GM23338 (cell line): ENCODE data around the gene CABP2. TPM values are rescaled to one million over a fixed set of nuclear protein-coding genes. Genes with fewer than 3 reads are reported as not detected.
A peak's percentile ranks its signal among the peaks of the same experiment; 100 is the strongest.

Source experiments
- ATAC-seq: fragments of 200-7000 bp; cut with Tn5 transposase; 3 replicates; pipeline ENCODE4 v1.9.1; 2020
- DNase-seq: peaks from one replicate; pipeline ENCODE4 v3.0.0-alpha.2; 2015; ENCODE audit warnings: low spot score
- H2AFZ ChIP-seq: fragments of 200-600 bp; sonication (generic); 2 replicates; pipeline ENCODE4 v1.8.0; 2016; ENCODE audit warnings: antibody characterized with exemption, mild to moderate bottlenecking, moderate library complexity
- H3F3A ChIP-seq: fragments of 200-600 bp; sonication (generic); replicated peaks from 2 replicates; pipeline ENCODE4 v1.8.0; 2017; ENCODE audit warnings: antibody characterized with exemption, mixed run types, low read depth
- H3K27ac ChIP-seq: fragments of 200-600 bp; sonication (generic); 2 replicates; pipeline ENCODE4 v1.6.1; 2016; ENCODE audit warnings: low read depth
- H3K27me3 ChIP-seq: fragments of 200-600 bp; sonication (generic); 2 replicates; pipeline ENCODE4 v1.8.0; 2016; ENCODE audit warnings: mild to moderate bottlenecking, mixed run types, moderate library complexity; ENCODE audit not compliant: insufficient read depth
- H3K36me3 ChIP-seq: fragments of 200-600 bp; sonication (generic); 2 replicates; pipeline ENCODE4 v1.8.0; 2016; ENCODE audit warnings: mild to moderate bottlenecking; ENCODE audit not compliant: insufficient read depth
- H3K4me1 ChIP-seq: fragments of 200-600 bp; sonication (generic); 2 replicates; pipeline ENCODE4 v1.8.0; 2016; ENCODE audit warnings: mild to moderate bottlenecking, moderate library complexity; ENCODE audit not compliant: insufficient read depth
- H3K4me2 ChIP-seq: fragments of 200-600 bp; sonication (generic); 2 replicates; pipeline ENCODE4 v1.7.1; 2017; ENCODE audit warnings: mixed run types
- H3K4me3 ChIP-seq: fragments of 200-600 bp; sonication (generic); 2 replicates; pipeline ENCODE4 v1.6.1; 2016; ENCODE audit warnings: mixed run types
- H3K79me2 ChIP-seq: fragments of 200-600 bp; sonication (generic); replicated peaks from 2 replicates; pipeline ENCODE4 v1.8.0; 2017; ENCODE audit warnings: mild to moderate bottlenecking; ENCODE audit not compliant: insufficient read depth
- H3K9me2 ChIP-seq: fragments of 200-600 bp; sonication (generic); 2 replicates; pipeline ENCODE4 v1.8.0; 2017; ENCODE audit not compliant: insufficient read depth
- H4K20me1 ChIP-seq: fragments of 200-600 bp; sonication (generic); replicated peaks from 2 replicates; pipeline ENCODE4 v1.8.0; 2017; ENCODE audit warnings: mild to moderate bottlenecking; ENCODE audit not compliant: insufficient read depth
- H3K27ac Mint-ChIP-seq: 2 replicates; pipeline ENCODE4 v1.8.0; 2020; ENCODE audit warnings: inconsistent platforms, mild to moderate bottlenecking, moderate library complexity, mixed read lengths
- H3K27me3 Mint-ChIP-seq: 3 replicates; pipeline ENCODE4 v1.8.0; 2022; ENCODE audit warnings: low read depth, mild to moderate bottlenecking, moderate library complexity, mixed read lengths, inconsistent platforms; ENCODE audit not compliant: insufficient read depth, poor library complexity
- H3K36me3 Mint-ChIP-seq: 3 replicates; pipeline ENCODE4 v1.8.0; 2021; ENCODE audit warnings: low read depth, mild to moderate bottlenecking, inconsistent platforms, moderate library complexity, mixed read lengths
- H3K4me1 Mint-ChIP-seq: 3 replicates; pipeline ENCODE4 v1.8.0; 2020; ENCODE audit warnings: mild to moderate bottlenecking, inconsistent platforms, mixed read lengths
- H3K4me3 Mint-ChIP-seq: 3 replicates; pipeline ENCODE4 v1.8.0; 2021; ENCODE audit warnings: moderate library complexity, mild to moderate bottlenecking, inconsistent platforms, mixed read lengths
- H3K9me3 Mint-ChIP-seq: 3 replicates; pipeline ENCODE4 v1.8.0; 2020; ENCODE audit warnings: moderate library complexity, mild to moderate bottlenecking, inconsistent platforms, mixed read lengths
- EZH2 ChIP-seq: fragments of 200-600 bp; sonication (generic); IDR thresholded peaks from one replicate; pipeline ENCODE4 v1.8.0; 2017; ENCODE audit warnings: antibody characterized with exemption, mild to moderate bottlenecking, low read depth; ENCODE audit not compliant: unreplicated experiment
- EZH2phosphoT487 ChIP-seq: fragments of 200-600 bp; sonication (generic); IDR thresholded peaks from one replicate; pipeline ENCODE4 v1.8.1; 2018; ENCODE audit warnings: antibody characterized with exemption; ENCODE audit not compliant: unreplicated experiment
- JUNB ChIP-seq: IDR thresholded peaks from one replicate; pipeline ENCODE4 v1.6.1; 2016; ENCODE audit warnings: antibody characterized with exemption; ENCODE audit not compliant: unreplicated experiment
- NANOG ChIP-seq: IDR thresholded peaks from 2 replicates; pipeline ENCODE4 v1.6.1; 2016; ENCODE audit warnings: antibody characterized with exemption, borderline replicate concordance
- POLR2AphosphoS5 ChIP-seq: IDR thresholded peaks from 2 replicates; pipeline ENCODE4 v1.6.1; 2016; ENCODE audit warnings: antibody characterized with exemption, low read depth
- STAT1 ChIP-seq: IDR thresholded peaks from one replicate; pipeline ENCODE4 v1.6.1; 2016; ENCODE audit warnings: antibody characterized with exemption; ENCODE audit not compliant: unreplicated experiment
- ZNF114 ChIP-seq: fragments of 250-450 bp; sonication (Bioruptor Pico); IDR thresholded peaks from 2 replicates; pipeline ENCODE4 v1.5.0; 2020; ENCODE audit warnings: mild to moderate bottlenecking, moderate library complexity
- ZNF331 ChIP-seq: fragments of 250-450 bp; sonication (Bioruptor Pico); IDR thresholded peaks from 2 replicates; pipeline ENCODE4 v1.5.0; 2020; ENCODE audit warnings: low read depth, mild to moderate bottlenecking, moderate library complexity
- polyA plus RNA-seq: library from polyadenylated mRNA; unstranded; fragments of >200 nt; fragmentation: Nextera tagmentation; extraction: Ambion mirVana; gene quantifications from 2 replicates; pipeline ENCODE4 v1.2.1, GENCODE V29; 2016
- total RNA-seq: library from RNA; depleted of rRNA; stranded (reverse); fragments of >200 nt; shearing (Covaris generic); gene quantifications from 2 replicates; pipeline ENCODE4 v1.2.3, GENCODE V29; 2014
- TF ChIP-seq, protein P1 (sequence below), 2 experiments: fragments of 200-600 bp in 1 of 2; sonication (generic) in 1 of 2; conservative IDR thresholded peaks; 2 replicates each; pipeline versions ENCODE4 v1.5.1 to v1.6.1; 2016 to 2017; ENCODE audit warnings: antibody characterized with exemption in 2 of 2, low read depth in 2 of 2, mild to moderate bottlenecking in 2 of 2, moderate library complexity in 1 of 2
- TF ChIP-seq, protein P2 (sequence below): fragments of 250-450 bp; sonication (Bioruptor Pico); IDR thresholded peaks from 2 replicates; pipeline ENCODE4 v1.5.0; 2020; ENCODE audit warnings: mild to moderate bottlenecking, moderate library complexity
- TF ChIP-seq, protein P3 (sequence below): IDR thresholded peaks from 2 replicates; pipeline ENCODE4 v1.6.1; 2016; ENCODE audit warnings: antibody characterized with exemption

The CABP2 gene
- total and polyA plus RNA-seq, 2 experiments from 2014 or later = not detected

DNA sequence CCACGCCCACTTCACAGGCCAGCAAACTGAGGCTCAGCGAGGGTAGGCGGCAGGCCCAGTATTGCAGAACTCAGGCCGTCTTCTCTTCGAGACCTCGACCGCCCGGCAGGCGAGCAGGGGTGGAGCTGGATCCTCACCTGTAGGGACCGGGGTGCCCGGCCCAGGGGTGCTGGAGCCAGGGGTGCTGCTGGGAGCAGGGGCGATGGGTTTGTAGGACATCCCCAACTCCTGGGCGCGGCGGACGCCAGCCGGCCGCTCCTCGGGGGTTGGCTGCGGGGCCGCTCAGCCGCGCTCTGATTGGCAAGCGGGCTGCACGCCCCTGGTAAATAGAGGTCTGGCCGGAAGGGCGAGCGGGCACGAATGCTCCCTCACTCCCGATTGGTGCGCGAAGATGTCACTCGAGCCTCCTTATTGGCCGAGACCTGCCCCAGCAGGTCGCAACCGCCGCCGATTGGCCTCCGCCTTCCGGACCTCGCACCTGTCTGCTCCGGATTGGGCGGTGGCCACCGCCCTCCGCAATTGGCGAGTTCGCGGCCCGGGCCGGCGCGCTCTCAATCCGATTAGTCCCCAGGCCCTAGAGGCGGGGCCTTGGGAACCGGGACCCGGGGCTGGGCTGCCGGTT lies 15.3 kb downstream of the CABP2 start, which contains the start of gene CDK2AP2:
Gene CDK2AP2 (minus strand): TSS at position 299 of the 622 bp plus-strand sequence. CDS start 80 bp downstream, at position 219.
- Histone ChIP-seq H3K79me2 (peaks cover 5% of the 10 kb centered on the region; the same call in 1 of the 2 replicates), H3K27me3 (no peaks in the 10 kb centered on the region; the same call in 1 of the 2 replicates), H3F3A (peaks cover 16% of the 10 kb centered on the region; the same call in 1 of the 2 replicates), H3K36me3 (no peaks in the 10 kb centered on the region), H3K9me2 (no peaks in the 10 kb centered on the region), H3K4me1 (peaks cover 27% of the 10 kb centered on the region), H3K4me3 (peak within 1 kb of the TSS; percentile 86), H3K27ac (peak within 1 kb of the TSS; percentile 92), H2AFZ (peak within 1 kb of the TSS; percentile 94), H3K4me2 (peak within 1 kb of the TSS; percentile 95), H4K20me1 (peaks cover 12% of the 10 kb centered on the region)
- Mint-ChIP-seq H3K27me3 (peaks cover 16% of the 10 kb centered on the region), H3K4me3 (peak within 1 kb of the TSS; percentile 73), H3K9me3 (peaks cover 3% of the 10 kb centered on the region; the same call in 1 of the 3 replicates), H3K36me3 (peaks cover 7% of the 10 kb centered on the region), H3K27ac (peak within 1 kb of the TSS; percentile 93), H3K4me1 (peaks cover 23% of the 10 kb centered on the region)
- DNase-seq = peak; percentile 100
- peak; percentile 78 for ATAC-seq
- TF ChIP-seq EZH2phosphoT487 (no peak), POLR2AphosphoS5 (peak; percentile 60)

DNA sequence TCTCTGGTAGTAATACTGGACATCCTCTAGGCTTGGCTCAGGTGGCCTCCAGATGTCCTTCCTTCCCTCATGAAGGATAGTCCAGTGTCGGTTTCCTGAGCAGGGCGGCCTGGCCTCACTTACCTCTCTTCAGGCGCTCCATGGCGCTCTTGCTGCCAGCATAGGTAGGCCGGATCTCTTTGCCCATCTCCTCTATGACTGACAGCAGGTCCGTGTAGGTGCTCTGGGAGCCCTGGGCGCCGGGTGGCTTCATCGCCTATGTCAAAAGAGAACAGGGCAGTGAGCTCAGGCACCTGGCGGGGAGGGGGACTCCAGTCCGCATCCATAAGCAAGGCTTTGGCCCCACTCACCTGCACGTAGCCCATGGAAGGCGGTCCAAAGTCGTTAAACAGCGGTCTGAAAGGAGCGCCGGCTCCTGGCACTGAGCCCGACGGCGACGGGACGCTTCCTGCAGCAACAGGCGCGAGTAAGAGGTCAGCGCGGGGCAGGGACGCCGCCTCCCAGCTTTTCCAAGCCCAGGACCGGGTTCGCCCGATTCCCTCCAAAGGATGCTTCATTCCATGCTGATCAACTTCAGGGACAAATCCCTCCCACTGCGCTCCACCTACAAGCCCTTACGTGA lies 15.9 kb downstream of the CABP2 start:
- peak overlapping the region; percentile 67 for H3K27ac Mint-ChIP-seq
- peak overlapping the region; percentile 69; the same call in 1 of the 2 replicates for H2AFZ ChIP-seq
- TF ChIP-seq, protein P1, sequence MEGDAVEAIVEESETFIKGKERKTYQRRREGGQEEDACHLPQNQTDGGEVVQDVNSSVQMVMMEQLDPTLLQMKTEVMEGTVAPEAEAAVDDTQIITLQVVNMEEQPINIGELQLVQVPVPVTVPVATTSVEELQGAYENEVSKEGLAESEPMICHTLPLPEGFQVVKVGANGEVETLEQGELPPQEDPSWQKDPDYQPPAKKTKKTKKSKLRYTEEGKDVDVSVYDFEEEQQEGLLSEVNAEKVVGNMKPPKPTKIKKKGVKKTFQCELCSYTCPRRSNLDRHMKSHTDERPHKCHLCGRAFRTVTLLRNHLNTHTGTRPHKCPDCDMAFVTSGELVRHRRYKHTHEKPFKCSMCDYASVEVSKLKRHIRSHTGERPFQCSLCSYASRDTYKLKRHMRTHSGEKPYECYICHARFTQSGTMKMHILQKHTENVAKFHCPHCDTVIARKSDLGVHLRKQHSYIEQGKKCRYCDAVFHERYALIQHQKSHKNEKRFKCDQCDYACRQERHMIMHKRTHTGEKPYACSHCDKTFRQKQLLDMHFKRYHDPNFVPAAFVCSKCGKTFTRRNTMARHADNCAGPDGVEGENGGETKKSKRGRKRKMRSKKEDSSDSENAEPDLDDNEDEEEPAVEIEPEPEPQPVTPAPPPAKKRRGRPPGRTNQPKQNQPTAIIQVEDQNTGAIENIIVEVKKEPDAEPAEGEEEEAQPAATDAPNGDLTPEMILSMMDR (conservative IDR thresholded peaks at IDR 0.05; ENCODE audit: low read depth in 2 of 2) = no peak
- TF ChIP-seq ZNF331 (CRISPR knock-in tag) (no peak), ZNF114 (no peak), NANOG (no peak), STAT1 (no peak), JUNB (no peak), POLR2AphosphoS5 (no peak), EZH2 (no peak)
- TF ChIP-seq, protein P2, sequence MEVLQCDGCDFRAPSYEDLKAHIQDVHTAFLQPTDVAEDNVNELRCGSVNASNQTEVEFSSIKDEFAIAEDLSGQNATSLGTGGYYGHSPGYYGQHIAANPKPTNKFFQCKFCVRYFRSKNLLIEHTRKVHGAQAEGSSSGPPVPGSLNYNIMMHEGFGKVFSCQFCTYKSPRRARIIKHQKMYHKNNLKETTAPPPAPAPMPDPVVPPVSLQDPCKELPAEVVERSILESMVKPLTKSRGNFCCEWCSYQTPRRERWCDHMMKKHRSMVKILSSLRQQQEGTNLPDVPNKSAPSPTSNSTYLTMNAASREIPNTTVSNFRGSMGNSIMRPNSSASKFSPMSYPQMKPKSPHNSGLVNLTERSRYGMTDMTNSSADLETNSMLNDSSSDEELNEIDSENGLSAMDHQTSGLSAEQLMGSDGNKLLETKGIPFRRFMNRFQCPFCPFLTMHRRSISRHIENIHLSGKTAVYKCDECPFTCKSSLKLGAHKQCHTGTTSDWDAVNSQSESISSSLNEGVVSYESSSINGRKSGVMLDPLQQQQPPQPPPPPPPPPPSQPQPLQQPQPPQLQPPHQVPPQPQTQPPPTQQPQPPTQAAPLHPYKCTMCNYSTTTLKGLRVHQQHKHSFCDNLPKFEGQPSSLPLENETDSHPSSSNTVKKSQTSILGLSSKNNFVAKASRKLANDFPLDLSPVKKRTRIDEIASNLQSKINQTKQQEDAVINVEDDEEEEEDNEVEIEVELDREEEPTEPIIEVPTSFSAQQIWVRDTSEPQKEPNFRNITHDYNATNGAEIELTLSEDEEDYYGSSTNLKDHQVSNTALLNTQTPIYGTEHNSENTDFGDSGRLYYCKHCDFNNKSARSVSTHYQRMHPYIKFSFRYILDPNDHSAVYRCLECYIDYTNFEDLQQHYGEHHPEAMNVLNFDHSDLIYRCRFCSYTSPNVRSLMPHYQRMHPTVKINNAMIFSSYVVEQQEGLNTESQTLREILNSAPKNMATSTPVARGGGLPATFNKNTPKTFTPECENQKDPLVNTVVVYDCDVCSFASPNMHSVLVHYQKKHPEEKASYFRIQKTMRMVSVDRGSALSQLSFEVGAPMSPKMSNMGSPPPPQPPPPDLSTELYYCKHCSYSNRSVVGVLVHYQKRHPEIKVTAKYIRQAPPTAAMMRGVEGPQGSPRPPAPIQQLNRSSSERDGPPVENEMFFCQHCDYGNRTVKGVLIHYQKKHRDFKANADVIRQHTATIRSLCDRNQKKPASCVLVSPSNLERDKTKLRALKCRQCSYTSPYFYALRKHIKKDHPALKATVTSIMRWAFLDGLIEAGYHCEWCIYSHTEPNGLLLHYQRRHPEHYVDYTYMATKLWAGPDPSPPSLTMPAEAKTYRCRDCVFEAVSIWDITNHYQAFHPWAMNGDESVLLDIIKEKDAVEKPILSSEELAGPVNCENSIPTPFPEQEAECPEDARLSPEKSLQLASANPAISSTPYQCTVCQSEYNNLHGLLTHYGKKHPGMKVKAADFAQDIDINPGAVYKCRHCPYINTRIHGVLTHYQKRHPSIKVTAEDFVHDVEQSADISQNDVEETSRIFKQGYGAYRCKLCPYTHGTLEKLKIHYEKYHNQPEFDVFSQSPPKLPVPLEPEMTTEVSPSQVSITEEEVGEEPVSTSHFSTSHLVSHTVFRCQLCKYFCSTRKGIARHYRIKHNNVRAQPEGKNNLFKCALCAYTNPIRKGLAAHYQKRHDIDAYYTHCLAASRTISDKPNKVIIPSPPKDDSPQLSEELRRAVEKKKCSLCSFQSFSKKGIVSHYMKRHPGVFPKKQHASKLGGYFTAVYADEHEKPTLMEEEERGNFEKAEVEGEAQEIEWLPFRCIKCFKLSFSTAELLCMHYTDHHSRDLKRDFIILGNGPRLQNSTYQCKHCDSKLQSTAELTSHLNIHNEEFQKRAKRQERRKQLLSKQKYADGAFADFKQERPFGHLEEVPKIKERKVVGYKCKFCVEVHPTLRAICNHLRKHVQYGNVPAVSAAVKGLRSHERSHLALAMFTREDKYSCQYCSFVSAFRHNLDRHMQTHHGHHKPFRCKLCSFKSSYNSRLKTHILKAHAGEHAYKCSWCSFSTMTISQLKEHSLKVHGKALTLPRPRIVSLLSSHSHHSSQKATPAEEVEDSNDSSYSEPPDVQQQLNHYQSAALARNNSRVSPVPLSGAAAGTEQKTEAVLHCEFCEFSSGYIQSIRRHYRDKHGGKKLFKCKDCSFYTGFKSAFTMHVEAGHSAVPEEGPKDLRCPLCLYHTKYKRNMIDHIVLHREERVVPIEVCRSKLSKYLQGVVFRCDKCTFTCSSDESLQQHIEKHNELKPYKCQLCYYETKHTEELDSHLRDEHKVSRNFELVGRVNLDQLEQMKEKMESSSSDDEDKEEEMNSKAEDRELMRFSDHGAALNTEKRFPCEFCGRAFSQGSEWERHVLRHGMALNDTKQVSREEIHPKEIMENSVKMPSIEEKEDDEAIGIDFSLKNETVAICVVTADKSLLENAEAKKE (CRISPR knock-in tag) = no peak
- TF ChIP-seq, protein P3, sequence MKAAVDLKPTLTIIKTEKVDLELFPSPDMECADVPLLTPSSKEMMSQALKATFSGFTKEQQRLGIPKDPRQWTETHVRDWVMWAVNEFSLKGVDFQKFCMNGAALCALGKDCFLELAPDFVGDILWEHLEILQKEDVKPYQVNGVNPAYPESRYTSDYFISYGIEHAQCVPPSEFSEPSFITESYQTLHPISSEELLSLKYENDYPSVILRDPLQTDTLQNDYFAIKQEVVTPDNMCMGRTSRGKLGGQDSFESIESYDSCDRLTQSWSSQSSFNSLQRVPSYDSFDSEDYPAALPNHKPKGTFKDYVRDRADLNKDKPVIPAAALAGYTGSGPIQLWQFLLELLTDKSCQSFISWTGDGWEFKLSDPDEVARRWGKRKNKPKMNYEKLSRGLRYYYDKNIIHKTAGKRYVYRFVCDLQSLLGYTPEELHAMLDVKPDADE = no peak

More for the DNA sequence above, 15.9 kb downstream of the CABP2 start:
- Histone ChIP-seq H3K36me3 (no peaks in the 10 kb centered on the region), H3K27ac (peak overlapping the region; percentile 92), H3K9me2 (no peaks in the 10 kb centered on the region), H3K79me2 (peaks cover 5% of the 10 kb centered on the region; the same call in 1 of the 2 replicates), H3K4me1 (peaks cover 27% of the 10 kb centered on the region), H4K20me1 (peaks cover 15% of the 10 kb centered on the region), H3K27me3 (no peaks in the 10 kb centered on the region; the same call in 1 of the 2 replicates), H3K4me3 (peak overlapping the region; percentile 86), H3K4me2 (peak overlapping the region; percentile 94), H3F3A (peaks cover 16% of the 10 kb centered on the region; the same call in 1 of the 2 replicates)
- Mint-ChIP-seq H3K36me3 (peaks cover 7% of the 10 kb centered on the region), H3K9me3 (peaks cover 3% of the 10 kb centered on the region; the same call in 1 of the 3 replicates), H3K27me3 (peaks cover 18% of the 10 kb centered on the region), H3K4me3 (peak overlapping the region; percentile 73), H3K4me1 (peaks cover 26% of the 10 kb centered on the region)
- DNase-seq (peak; percentile 93), ATAC-seq (peak; percentile 13; the same call in 2 of the 3 replicates)
